Activated effector memory CD4-positive, alpha-beta T cell treated with Interleukin-2 at 50 U/mL for 16 hours (primary cell): ENCODE data around the gene SLC34A1.
A peak's percentile ranks its signal among the peaks of the same experiment; 100 is the strongest.
"Not testable (repeated sequence)": the region's sequence is repeated elsewhere in the genome, so short reads cannot be mapped to it uniquely, and the experiment has no call there.

Experiments used
- DNase-seq: peaks from one replicate; pipeline ENCODE4 v3.0.0-alpha.2; 2020

SLC34A1 gene

GRCh38 chr5:177414481-177414880, 30.2 kb downstream of the SLC34A1 start:
- DNase-seq, result no peak

DNA sequence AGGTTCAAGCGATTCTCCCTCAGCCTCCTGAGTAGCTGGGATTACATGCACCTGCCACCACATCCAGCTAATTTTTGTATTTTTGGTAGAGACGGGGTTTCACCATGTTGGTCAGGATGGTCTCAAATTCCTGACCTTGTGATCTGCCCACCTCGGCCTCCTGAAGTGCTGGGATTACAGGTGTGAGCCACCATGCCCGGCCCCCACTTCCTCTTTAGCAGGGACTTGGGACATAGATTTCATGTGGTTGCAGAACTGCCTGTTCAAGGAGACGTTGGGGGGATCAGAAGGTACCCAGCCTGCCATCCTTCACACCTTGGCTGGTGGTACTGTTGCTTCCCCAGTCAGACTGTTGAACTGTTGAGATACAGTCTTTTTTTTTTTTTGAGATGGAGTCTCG, 32.8 kb downstream of the SLC34A1 start:
- not testable (repeated sequence) for DNase-seq

DNA sequence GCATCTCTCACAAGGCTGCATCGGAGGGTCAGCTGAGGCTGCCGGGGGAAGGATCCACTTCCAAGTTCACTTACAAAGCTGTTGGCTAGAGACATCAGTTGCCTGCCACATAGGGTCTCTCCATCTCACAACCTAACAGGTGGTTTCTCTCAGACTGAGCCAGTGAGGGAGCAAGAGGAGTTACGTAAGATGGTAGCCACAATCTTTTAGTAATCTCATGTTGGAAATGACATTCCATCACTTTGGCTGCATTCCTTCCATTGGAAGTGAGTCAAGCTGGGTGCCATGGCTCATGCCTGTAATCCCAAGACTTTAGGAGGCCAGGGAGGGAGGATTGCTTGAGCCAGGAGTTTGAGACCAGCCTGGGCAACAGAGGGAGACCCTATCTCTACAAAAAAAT, 34.8 kb downstream of the SLC34A1 start:
- DNase-seq, result no peak

- DNase-seq, result not testable (repeated sequence)
These were observed 36.2 kb downstream of the SLC34A1 start for GRCh38 chr5:177420472-177420871.

- no peak for DNase-seq
These were observed 37.0 kb downstream of the SLC34A1 start for GRCh38 chr5:177421062-177421798.

DNA sequence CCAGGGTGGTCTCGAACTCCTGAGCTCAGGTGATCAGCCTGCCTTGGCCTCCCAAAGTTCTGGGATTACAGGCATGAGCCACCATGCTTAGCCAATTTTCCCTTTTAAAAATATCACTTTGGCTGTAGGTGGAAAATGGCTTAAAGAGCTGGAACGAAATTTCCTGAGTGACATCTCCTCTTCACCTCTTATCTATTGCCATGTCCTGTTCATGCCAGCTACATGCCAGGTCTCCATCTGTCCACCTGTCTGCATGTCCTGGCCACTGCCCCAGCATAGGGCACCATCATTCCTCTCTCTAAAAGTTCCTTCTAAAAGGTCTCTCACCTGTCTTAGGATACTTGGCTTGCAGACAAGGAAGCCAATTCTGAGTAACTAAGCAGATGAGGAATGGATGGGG, 39.4 kb downstream of the SLC34A1 start:
- no peak for DNase-seq

GRCh38 chr5:177425196-177425800, 41.1 kb downstream of the SLC34A1 start:
- no peak for DNase-seq

GRCh38 chr5:177425801-177426565, 41.7 kb downstream of the SLC34A1 start:
- DNase-seq, result peak; percentile 99

DNA sequence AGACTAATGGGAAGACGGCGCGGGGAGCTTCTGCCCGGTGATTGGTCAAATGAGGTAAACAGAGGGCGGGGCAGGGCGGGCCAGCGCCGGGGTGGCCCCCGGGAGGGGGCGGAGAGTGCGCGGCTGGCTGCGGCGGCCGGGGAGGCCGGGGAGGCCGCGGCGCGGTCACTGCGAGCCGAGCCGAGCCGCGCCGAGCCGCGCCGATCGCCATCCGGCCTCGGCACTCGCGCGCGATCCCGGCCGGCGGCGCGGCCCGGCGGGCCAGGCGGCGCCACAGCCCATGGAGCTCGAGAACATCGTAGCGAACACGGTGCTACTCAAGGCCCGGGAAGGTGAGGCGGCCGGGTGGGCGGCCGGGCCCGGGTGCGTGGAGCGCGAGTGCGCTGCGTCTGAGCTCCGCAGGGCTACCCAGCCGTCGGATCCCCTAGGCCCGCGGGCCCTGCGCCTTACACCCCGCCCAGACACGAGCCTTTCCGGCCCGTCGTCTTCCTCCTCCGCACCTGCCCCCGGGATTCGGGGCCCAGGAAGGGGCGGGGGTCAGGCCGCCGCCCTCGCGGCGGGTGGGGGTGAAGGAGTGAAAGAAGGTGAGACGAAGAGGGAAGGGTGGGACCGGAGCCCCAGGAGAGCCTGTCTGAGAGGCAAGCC, 42.5 kb downstream of the SLC34A1 start, which contains the start of gene GRK6:
GRK6 (plus strand) TSS at position 111 of the 645 bp plus-strand sequence; CDS start at position 281, 170 bp downstream.
- peak; percentile 71 for DNase-seq

DNA sequence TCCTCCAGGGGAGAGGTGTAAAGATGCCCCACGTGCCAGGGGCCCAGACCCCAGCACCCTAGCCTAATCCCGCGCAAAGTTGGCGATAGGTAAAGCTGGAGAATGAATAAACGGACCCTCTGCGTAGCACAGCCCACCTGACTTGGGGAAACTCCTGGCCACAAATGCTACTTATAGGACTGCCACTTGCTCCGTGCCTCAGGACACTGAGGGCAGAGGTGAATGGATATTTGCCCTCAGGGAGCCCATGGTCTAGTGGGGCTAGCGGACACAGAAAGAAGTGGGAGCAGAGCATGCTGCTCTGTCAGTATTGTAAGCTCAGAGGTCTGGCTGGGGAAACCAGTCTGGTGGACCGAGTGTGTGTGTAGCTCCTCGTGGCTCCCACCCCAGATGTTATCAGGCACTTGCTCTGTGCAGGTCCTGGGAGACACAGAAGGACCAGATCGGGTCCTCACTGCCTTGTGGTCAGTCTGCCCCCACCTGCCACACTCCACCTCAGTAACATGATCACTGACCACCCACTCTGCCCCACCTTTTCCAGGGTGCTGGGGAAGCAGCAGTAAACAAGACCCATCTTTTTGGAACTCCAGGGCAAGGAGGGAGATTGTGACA, 43.1 kb downstream of the SLC34A1 start:
- DNase-seq, result no peak

DNA sequence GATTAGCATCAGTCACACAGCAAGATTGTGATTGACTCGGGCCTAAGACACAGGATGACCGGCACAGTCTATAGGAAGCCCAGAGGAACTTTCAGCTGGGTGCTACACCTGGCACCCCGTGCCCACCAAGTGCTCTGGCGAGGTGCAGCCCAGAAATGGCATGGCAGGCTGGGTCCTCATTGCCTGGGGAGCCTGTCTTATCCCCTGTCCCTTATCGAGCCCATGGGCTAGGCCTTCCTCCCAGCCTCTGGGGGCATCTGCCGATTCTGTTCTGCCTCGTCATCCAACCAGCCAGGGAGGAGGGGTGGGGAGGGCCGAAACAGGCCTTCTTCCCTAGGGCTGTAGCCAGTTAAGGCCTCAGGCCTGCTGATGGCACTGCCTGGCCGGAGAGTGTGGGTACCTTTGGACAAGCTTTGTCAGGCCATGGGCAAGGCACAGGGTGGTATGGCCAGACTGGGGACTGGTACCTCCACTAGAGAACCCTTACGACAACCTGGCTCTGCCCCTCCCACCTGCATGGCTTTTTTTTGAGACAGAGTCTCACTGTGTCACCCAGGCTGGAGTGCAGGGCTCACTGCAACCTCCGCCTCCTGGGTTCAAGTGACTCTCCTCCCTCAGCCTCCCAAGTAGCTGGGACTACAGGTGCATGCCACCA, 43.8 kb downstream of the SLC34A1 start:
- no peak for DNase-seq

- DNase-seq, result no peak
These were observed 44.5 kb downstream of the SLC34A1 start for GRCh38 chr5:177428574-177429217.

GRCh38 chr5:177429248-177430040, 45.2 kb downstream of the SLC34A1 start:
- peak; percentile 78 for DNase-seq

GRCh38 chr5:177430140-177430951, 46.1 kb downstream of the SLC34A1 start:
- no peak for DNase-seq

- no peak for DNase-seq
These were observed 46.7 kb downstream of the SLC34A1 start for GRCh38 chr5:177430972-177431316.

DNA sequence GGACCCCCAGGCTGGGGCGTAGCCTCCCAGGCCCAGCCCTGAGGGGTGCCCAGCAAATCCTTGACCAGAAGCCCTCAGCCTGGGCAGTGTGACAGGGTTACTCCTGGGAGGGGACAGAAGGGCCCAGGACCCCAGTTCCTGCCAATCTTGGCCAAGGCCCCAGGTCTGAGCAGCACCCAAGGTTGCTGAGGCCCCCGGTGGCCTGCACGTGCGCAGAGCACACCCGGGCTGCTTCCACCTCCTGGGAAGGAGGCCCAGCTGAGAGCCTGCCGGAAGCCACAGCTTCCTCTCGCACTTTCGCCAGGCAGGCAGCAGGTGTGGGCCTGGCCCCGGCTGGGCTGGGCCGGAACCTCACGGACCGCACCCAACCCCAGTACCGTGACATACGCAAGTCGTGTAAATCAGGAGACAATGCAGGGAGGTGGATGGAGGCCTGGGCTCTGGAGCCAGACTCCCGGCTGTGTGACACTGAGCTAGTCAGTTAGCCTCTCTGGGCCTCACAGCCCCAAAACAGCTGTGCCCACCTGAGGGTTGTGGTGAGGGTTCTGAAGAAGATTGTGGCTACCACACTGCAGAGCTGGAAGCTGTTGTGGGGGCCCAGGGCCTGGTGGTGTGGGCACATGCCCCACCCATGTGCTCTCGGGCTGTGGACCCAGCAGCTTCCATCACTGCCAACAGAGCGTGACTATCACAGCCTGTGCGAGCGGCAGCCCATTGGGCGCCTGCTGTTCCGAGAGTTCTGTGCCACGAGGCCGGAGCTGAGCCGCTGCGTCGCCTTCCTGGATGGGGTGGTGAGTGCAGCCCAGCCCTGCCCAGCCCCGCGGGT, 47.3 kb downstream of the SLC34A1 start:
- DNase-seq, result peak; percentile 73

DNA sequence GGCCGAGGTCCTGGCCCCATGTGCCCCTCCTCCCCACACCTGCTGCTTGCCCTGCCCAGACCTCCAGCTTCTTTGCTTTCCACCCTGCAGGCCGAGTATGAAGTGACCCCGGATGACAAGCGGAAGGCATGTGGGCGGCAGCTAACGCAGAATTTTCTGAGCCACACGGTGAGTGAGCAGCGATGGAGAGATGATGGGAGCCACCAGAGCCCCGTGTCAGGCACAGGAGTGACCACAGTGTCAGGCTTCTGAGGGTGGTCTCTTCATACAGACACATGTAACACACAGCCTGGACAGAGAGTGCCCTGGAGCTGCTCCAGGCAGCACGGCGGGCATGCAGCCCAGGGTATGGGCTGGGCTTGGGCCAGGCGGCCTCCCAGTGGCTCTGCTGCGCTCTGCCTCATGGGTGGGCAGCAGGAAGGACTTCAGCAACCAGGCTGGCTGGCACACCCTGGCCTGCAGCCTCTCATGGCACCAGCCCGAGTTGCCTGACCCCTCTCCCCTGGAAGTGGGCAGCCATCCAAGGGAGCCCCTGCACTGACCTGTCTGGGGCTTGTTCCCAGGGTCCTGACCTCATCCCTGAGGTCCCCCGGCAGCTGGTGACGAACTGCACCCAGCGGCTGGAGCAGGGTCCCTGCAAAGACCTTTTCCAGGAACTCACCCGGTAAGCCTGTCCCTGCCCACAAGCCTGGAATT, 48.1 kb downstream of the SLC34A1 start:
- DNase-seq, result no peak
